GM18909 (cell line): ENCODE measurements around the gene SESN3.
A peak's percentile ranks its signal among the peaks of the same experiment; 100 is the strongest.
"Not testable (repeated sequence)": the region's sequence is repeated elsewhere in the genome, so short reads cannot be mapped to it uniquely, and the experiment has no call there.

ENCODE experiments used
- ATAC-seq: cut with Tn5 transposase; IDR thresholded peaks from one replicate; pipeline ENCODE4 v1.9.1; 2021; ENCODE audit warnings: mild to moderate bottlenecking; ENCODE audit not compliant: unreplicated experiment, poor library complexity

SESN3 gene

GRCh38 chr11:95253141-95253540 lies 22.1 kb upstream of the SESN3 start:
- ATAC-seq = no peak

- ATAC-seq = no peak
Observed at GRCh38 chr11:95252586-95252985, 21.6 kb upstream of the SESN3 start.

GRCh38 chr11:95251896-95252295 lies 20.9 kb upstream of the SESN3 start:
- ATAC-seq = not testable (repeated sequence)

GRCh38 chr11:95248666-95249467 lies 17.9 kb upstream of the SESN3 start:
- peak; percentile 90 for ATAC-seq

GRCh38 chr11:95247883-95248282 lies 16.9 kb upstream of the SESN3 start:
- no peak for ATAC-seq

GRCh38 chr11:95247127-95247684 lies 16.2 kb upstream of the SESN3 start:
- no peak for ATAC-seq

GRCh38 chr11:95245581-95245980 lies 14.6 kb upstream of the SESN3 start:
- no peak for ATAC-seq

- no peak for ATAC-seq
Observed at GRCh38 chr11:95245038-95245437, 14.0 kb upstream of the SESN3 start.

GRCh38 chr11:95243673-95244072 lies 12.7 kb upstream of the SESN3 start:
- no peak for ATAC-seq

- ATAC-seq = no peak
Observed at GRCh38 chr11:95242845-95243605, 12.0 kb upstream of the SESN3 start.

GRCh38 chr11:95242091-95242844 lies 11.3 kb upstream of the SESN3 start:
- peak; percentile 85 for ATAC-seq

- peak; percentile 69 for ATAC-seq
Observed at GRCh38 chr11:95241681-95242081, 10.7 kb upstream of the SESN3 start.

- ATAC-seq = no peak
Observed at GRCh38 chr11:95239871-95240649, 9.1 kb upstream of the SESN3 start.

- ATAC-seq = no peak
Observed at GRCh38 chr11:95232666-95233065, 1.7 kb upstream of the SESN3 start.

- ATAC-seq = peak; percentile 33
Observed at GRCh38 chr11:95231881-95232605, 1.0 kb upstream of the SESN3 start.

GRCh38 chr11:95230810-95231126 lies 234 bp downstream of the SESN3 start:
- peak; percentile 13 for ATAC-seq

GRCh38 chr11:95229993-95230809 lies 801 bp downstream of the SESN3 start:
- no peak for ATAC-seq

- ATAC-seq = no peak
Observed at GRCh38 chr11:95229199-95229992, 1.6 kb downstream of the SESN3 start.
